ENCODE measurements around the gene CTIF. TPM values are rescaled to one million over a fixed set of nuclear protein-coding genes. Genes with fewer than 3 reads are reported as not detected.

The CTIF gene
- total RNA-seq, 1 experiment from 2014 or later = 26.5 TPM

DNA sequence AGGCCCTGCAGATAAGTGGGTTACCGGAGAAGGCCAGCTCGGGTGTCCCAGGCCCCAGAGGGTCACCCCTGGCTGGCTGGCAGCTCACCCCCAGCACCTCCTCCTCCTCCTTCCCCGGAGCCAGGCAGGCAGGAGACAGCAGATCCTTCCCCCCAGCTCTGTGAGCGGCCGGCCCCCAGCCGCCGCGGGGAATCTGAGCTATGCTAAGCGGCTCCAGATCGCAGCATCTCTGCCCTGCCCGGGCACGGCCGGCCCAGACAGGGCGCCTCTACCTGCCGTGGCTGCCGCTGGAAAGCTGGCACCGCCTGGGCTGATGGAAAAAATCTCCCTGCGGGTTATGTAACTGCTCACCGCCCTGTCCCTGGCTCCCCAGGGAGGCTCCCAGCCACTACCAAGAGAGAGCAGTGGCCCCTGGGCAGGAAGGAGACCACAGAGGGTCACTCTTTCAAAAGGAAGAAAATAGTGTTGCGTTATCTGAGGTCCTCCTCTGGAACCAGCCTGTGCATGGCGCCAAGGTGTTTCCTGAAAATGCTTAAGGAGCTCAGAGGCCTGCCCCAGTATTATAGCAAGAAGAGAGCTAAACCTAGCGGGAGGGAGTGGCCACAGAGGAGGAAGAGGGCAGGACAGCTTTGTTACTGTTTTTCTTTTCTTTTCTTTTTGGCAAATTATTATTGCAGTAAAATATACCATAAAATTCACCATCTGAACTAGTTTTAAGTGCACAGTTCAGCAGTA lies 233.0 kb downstream of the CTIF start:
- H3K9me3 ChIP-seq (ENCODE audit: control insufficient read depth, insufficient read depth, low read depth, low read length) = no peaks in the 10 kb centered on the region
- H3K36me3 ChIP-seq (ENCODE audit: control insufficient read depth, insufficient read depth, low read length) = no peaks in the 10 kb centered on the region
- no peaks in the 10 kb centered on the region for H3K27me3 ChIP-seq (ENCODE audit: control insufficient read depth, insufficient read depth, low read length)
- ATAC-seq (no peak), DNase-seq (ENCODE audit: low read depth, low spot score) (no peak)
- H3K4me1 ChIP-seq (ENCODE audit: control insufficient read depth, insufficient read depth, low read length) = peaks cover 4% of the 10 kb centered on the region; the same call in 1 of the 2 replicates
- TF ChIP-seq, protein P1, sequence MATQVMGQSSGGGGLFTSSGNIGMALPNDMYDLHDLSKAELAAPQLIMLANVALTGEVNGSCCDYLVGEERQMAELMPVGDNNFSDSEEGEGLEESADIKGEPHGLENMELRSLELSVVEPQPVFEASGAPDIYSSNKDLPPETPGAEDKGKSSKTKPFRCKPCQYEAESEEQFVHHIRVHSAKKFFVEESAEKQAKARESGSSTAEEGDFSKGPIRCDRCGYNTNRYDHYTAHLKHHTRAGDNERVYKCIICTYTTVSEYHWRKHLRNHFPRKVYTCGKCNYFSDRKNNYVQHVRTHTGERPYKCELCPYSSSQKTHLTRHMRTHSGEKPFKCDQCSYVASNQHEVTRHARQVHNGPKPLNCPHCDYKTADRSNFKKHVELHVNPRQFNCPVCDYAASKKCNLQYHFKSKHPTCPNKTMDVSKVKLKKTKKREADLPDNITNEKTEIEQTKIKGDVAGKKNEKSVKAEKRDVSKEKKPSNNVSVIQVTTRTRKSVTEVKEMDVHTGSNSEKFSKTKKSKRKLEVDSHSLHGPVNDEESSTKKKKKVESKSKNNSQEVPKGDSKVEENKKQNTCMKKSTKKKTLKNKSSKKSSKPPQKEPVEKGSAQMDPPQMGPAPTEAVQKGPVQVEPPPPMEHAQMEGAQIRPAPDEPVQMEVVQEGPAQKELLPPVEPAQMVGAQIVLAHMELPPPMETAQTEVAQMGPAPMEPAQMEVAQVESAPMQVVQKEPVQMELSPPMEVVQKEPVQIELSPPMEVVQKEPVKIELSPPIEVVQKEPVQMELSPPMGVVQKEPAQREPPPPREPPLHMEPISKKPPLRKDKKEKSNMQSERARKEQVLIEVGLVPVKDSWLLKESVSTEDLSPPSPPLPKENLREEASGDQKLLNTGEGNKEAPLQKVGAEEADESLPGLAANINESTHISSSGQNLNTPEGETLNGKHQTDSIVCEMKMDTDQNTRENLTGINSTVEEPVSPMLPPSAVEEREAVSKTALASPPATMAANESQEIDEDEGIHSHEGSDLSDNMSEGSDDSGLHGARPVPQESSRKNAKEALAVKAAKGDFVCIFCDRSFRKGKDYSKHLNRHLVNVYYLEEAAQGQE (IDR thresholded peaks at IDR 0.05; ENCODE audit: insufficient read depth in 1 of 2, low read depth in 2 of 2, low read length in 1 of 2) = no peak
- TF ChIP-seq SIN3A (IDR thresholded peaks at IDR 0.05; ENCODE audit: borderline replicate concordance, insufficient read depth, low read depth, low read length) (no peak), CTCF (IDR thresholded peaks at IDR 0.05) (no peak), TCF7L2 (IDR thresholded peaks at IDR 0.05; ENCODE audit: low read depth, low read length) (no peak), POLR2AphosphoS5 (IDR thresholded peaks at IDR 0.05; ENCODE audit: low read depth, low read length) (no peak)
- intact Hi-C loops (cut with micrococcal nuclease; ENCODE audit: unreplicated experiment) (no loop called here), in situ Hi-C loops (cut with HindIII; ENCODE audit: low pct_unique_long_range_greater_than_20kb, low sequenced_read_pairs) (no loop called here)
- no peak overlapping the region for H3K27ac ChIP-seq (ENCODE audit: low read length)
- CTCF ChIA-PET = no interaction called here
- no peak overlapping the region for H3K4me3 ChIP-seq (ENCODE audit: low read depth in 2 of 2, low read length in 2 of 2)
- POLR2A ChIA-PET = no interaction called here
- no TSS peak for BruUV-seq (replicated peaks)

GRCh38 chr18:48772457-48772856 lies 233.6 kb downstream of the CTIF start:
- intact Hi-C loops (cut with micrococcal nuclease; ENCODE audit: unreplicated experiment) = no loop called here
- no peak overlapping the region for H3K27ac ChIP-seq (ENCODE audit: low read length)
- POLR2A ChIA-PET = no interaction called here
- no peaks in the 10 kb centered on the region for H3K36me3 ChIP-seq (ENCODE audit: control insufficient read depth, insufficient read depth, low read length)
- TF ChIP-seq CTCF (IDR thresholded peaks at IDR 0.05) (no peak), POLR2AphosphoS5 (IDR thresholded peaks at IDR 0.05; ENCODE audit: low read depth, low read length) (no peak), TCF7L2 (IDR thresholded peaks at IDR 0.05; ENCODE audit: low read depth, low read length) (no peak), SIN3A (IDR thresholded peaks at IDR 0.05; ENCODE audit: borderline replicate concordance, insufficient read depth, low read depth, low read length) (no peak)
- TF ChIP-seq, protein P1 (IDR thresholded peaks at IDR 0.05; ENCODE audit: insufficient read depth in 1 of 2, low read depth in 2 of 2, low read length in 1 of 2) = no peak
- H3K4me1 ChIP-seq (ENCODE audit: control insufficient read depth, insufficient read depth, low read length) = peaks cover 6% of the 10 kb centered on the region; the same call in 1 of the 2 replicates
- no peak overlapping the region for H3K4me3 ChIP-seq (ENCODE audit: low read depth in 2 of 2, low read length in 2 of 2)
- CTCF ChIA-PET = no interaction called here
- TSS peak; percentile 51 for BruUV-seq (replicated peaks)
- ATAC-seq (no peak), DNase-seq (ENCODE audit: low read depth, low spot score) (no peak)
- no peaks in the 10 kb centered on the region for H3K27me3 ChIP-seq (ENCODE audit: control insufficient read depth, insufficient read depth, low read length)
- in situ Hi-C loops (cut with HindIII; ENCODE audit: low pct_unique_long_range_greater_than_20kb, low sequenced_read_pairs) = no loop called here
- H3K9me3 ChIP-seq (ENCODE audit: control insufficient read depth, insufficient read depth, low read depth, low read length) = no peaks in the 10 kb centered on the region
